ENCODE results near the gene PPA2. TPM values are rescaled to one million over a fixed set of nuclear protein-coding genes. Genes with fewer than 3 reads are reported as not detected.
A peak's percentile ranks its signal among the peaks of the same experiment; 100 is the strongest.

The PPA2 gene
- total and polyA plus RNA-seq, 4 donors: 69.3 to 113 (median 82.7) TPM

DNA sequence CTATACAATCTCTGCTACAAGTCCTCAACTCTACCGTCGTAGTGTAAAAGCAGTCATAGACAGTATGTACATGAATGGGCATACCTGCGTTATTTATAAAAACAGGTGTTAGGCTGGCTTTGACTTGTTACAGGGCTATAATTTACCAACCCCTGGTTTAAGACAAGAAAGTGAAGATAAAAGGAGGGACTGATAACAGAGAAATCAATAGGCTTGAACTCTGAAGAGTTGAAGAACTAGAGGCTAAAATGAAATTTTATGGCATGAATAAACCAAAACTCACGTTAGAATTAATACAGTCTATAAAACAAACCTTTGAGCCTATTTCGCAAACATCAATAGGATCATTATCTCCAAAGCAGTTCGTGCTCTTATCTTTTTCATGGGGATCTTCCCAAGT is 36.2 kb downstream of the PPA2 start:
- Histone ChIP-seq H3K27me3 (ENCODE audit: control insufficient read depth, insufficient read depth, low read length) (no peaks in the 10 kb centered on the region), H3K27ac (ENCODE audit: low read depth, low read length) (no peak overlapping the region), H3K4me1 (ENCODE audit: control insufficient read depth, insufficient read depth, low read length) (no peaks in the 10 kb centered on the region), H3K4me3 (ENCODE audit: low read depth, low read length) (no peak overlapping the region), H3K9me3 (ENCODE audit: control insufficient read depth, insufficient read depth, low read length) (peaks cover 2% of the 10 kb centered on the region), H3K36me3 (ENCODE audit: control insufficient read depth, insufficient read depth, low read length) (peaks cover 3% of the 10 kb centered on the region)
- no peak for DNase-seq (ENCODE audit: low read depth in 4 of 6, low spot score in 6 of 6)
- no CpG with 5 or more reads among the region's 6 CpGs for WGBS (ENCODE audit: insufficient coverage)

DNA sequence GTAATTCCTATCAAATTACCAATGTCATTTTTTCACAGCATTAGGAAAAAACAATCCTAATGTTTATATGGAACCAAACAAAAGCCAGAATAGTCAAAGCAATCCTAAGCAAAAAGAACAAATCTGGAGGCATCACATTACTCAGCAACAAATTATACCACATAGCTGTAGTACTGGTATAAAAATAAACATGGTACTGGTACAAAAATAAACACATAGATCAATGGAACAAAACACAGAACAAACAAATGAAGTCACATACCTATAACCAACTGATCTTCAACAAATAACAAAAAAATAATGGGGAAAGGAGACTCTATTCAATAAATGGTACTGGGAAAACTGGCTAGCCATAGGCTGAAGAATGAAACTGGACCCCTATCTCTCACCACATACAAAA is 37.4 kb downstream of the PPA2 start:
- no peak for DNase-seq (ENCODE audit: low read depth in 4 of 6, low spot score in 6 of 6)
- Histone ChIP-seq H3K36me3 (ENCODE audit: control insufficient read depth, insufficient read depth, low read length) (peaks cover 3% of the 10 kb centered on the region), H3K4me1 (ENCODE audit: control insufficient read depth, insufficient read depth, low read length) (no peaks in the 10 kb centered on the region), H3K9me3 (ENCODE audit: control insufficient read depth, insufficient read depth, low read length) (no peaks in the 10 kb centered on the region), H3K4me3 (ENCODE audit: low read depth, low read length) (no peak overlapping the region), H3K27ac (ENCODE audit: low read depth, low read length) (no peak overlapping the region), H3K27me3 (ENCODE audit: control insufficient read depth, insufficient read depth, low read length) (no peaks in the 10 kb centered on the region)

DNA sequence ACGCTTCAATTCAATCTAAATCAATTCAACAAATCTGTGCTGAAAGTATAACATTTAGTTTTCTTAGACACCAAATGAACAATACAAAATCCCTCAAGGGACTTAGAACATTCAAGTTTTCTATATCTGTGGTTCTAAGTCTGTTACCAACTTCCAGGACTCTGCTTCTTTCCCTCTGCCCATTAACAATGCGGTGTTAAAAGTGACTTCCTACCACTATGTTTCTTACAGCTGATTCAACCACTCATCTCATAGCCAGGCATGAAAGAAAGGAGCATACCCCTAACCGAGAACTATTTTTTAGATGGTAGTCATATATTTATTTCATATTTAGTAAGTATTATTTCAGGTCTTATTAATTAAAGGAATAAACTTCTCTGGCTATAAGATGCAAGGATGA is 38.9 kb downstream of the PPA2 start:
- H3K4me1 ChIP-seq (ENCODE audit: control insufficient read depth, insufficient read depth, low read length): no peaks in the 10 kb centered on the region
- H3K27me3 ChIP-seq (ENCODE audit: control insufficient read depth, insufficient read depth, low read length): no peaks in the 10 kb centered on the region
- no peak overlapping the region for H3K4me3 ChIP-seq (ENCODE audit: low read depth, low read length)
- no CpG with 5 or more reads among the region's 3 CpGs for WGBS (ENCODE audit: insufficient coverage)
- no peaks in the 10 kb centered on the region for H3K36me3 ChIP-seq (ENCODE audit: control insufficient read depth, insufficient read depth, low read length)
- H3K9me3 ChIP-seq (ENCODE audit: control insufficient read depth, insufficient read depth, low read length): no peaks in the 10 kb centered on the region
- DNase-seq (ENCODE audit: low read depth in 4 of 6, low spot score in 6 of 6): no peak
- H3K27ac ChIP-seq (ENCODE audit: low read depth, low read length): no peak overlapping the region

DNA sequence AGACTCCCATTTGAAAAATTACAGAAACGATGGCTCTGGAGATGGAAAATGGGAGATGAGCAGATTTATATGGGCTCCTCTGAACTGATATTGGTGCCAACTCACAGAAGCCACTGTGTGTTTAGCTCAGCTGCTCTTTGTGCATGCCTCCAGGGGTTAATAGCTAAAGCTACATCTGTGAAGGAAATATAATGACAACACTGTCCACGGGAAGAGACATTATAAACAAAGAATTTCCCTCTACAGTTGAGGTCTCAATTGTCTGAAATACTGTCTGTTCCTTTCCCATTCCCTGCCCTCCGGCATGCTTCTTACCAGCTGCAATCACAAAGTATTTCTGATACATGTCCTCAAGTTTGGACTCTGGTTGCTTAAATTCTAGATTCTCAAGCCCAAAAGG is 40.4 kb downstream of the PPA2 start:
- H3K9me3 ChIP-seq (ENCODE audit: control insufficient read depth, insufficient read depth, low read length): no peaks in the 10 kb centered on the region
- no peak overlapping the region for H3K4me3 ChIP-seq (ENCODE audit: low read depth, low read length)
- no peaks in the 10 kb centered on the region for H3K36me3 ChIP-seq (ENCODE audit: control insufficient read depth, insufficient read depth, low read length)
- H3K27ac ChIP-seq (ENCODE audit: low read depth, low read length): no peak overlapping the region
- DNase-seq (ENCODE audit: low read depth in 4 of 6, low spot score in 6 of 6): peak in 2 of 6 donors; percentile 2 to 7
- H3K4me1 ChIP-seq (ENCODE audit: control insufficient read depth, insufficient read depth, low read length): no peaks in the 10 kb centered on the region
- WGBS (ENCODE audit: insufficient coverage): 17% methylated on average over 1 of the region's 3 CpGs
- H3K27me3 ChIP-seq (ENCODE audit: control insufficient read depth, insufficient read depth, low read length): no peaks in the 10 kb centered on the region

DNA sequence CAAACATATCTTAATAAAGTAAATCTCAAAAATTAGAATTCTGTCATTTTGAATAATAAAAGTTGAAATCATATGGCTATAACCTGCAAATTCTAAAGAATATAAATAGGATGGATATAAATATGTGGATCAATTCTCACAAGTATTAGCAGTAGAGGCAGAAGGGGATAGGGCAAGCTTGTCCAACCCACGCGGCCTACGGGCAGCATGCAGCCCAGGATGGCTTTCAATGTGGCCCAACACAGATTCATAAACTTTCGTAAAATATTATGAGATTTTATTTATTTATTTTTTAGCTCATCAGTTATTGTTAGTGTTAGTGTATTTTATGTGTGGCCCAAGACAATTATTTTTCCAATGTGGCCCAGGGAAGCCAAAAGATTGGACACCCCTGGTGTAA is 41.4 kb downstream of the PPA2 start:
- Histone ChIP-seq H3K27ac (ENCODE audit: low read depth, low read length) (no peak overlapping the region), H3K4me1 (ENCODE audit: control insufficient read depth, insufficient read depth, low read length) (no peaks in the 10 kb centered on the region), H3K9me3 (ENCODE audit: control insufficient read depth, insufficient read depth, low read length) (no peaks in the 10 kb centered on the region), H3K27me3 (ENCODE audit: control insufficient read depth, insufficient read depth, low read length) (no peaks in the 10 kb centered on the region), H3K4me3 (ENCODE audit: low read depth, low read length) (no peak overlapping the region), H3K36me3 (ENCODE audit: control insufficient read depth, insufficient read depth, low read length) (no peaks in the 10 kb centered on the region)
- no peak for DNase-seq (ENCODE audit: low read depth in 4 of 6, low spot score in 6 of 6)
- no CpG with 5 or more reads among the region's 4 CpGs for WGBS (ENCODE audit: insufficient coverage)

DNA sequence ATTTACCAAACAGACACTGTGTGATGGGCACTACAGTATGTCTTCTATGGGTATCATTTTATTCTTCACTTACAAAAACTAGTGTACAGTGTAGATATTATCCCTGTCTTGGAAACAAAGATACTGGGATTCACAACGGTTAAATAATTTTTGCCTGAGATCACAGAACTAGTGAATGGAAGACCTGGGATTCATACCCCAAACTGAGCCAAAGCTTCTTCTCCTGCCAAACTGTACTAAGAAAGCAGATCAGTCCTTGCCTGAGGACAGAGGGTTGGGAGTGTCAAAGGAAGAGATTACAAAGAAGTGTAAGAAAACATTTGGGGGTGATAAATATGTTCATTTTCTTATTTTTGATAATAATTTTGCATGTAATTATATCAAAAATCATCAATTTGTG is 43.1 kb downstream of the PPA2 start:
- peaks cover under 1% of the 10 kb centered on the region for H3K9me3 ChIP-seq (ENCODE audit: control insufficient read depth, insufficient read depth, low read length)
- WGBS (ENCODE audit: insufficient coverage): no CpG with 5 or more reads among the region's 1 CpG
- no peak for DNase-seq (ENCODE audit: low read depth in 4 of 6, low spot score in 6 of 6)
- H3K4me3 ChIP-seq (ENCODE audit: low read depth, low read length): no peak overlapping the region
- no peaks in the 10 kb centered on the region for H3K4me1 ChIP-seq (ENCODE audit: control insufficient read depth, insufficient read depth, low read length)
- no peak overlapping the region for H3K27ac ChIP-seq (ENCODE audit: low read depth, low read length)
- no peaks in the 10 kb centered on the region for H3K27me3 ChIP-seq (ENCODE audit: control insufficient read depth, insufficient read depth, low read length)
- peaks cover 5% of the 10 kb centered on the region for H3K36me3 ChIP-seq (ENCODE audit: control insufficient read depth, insufficient read depth, low read length)

DNA sequence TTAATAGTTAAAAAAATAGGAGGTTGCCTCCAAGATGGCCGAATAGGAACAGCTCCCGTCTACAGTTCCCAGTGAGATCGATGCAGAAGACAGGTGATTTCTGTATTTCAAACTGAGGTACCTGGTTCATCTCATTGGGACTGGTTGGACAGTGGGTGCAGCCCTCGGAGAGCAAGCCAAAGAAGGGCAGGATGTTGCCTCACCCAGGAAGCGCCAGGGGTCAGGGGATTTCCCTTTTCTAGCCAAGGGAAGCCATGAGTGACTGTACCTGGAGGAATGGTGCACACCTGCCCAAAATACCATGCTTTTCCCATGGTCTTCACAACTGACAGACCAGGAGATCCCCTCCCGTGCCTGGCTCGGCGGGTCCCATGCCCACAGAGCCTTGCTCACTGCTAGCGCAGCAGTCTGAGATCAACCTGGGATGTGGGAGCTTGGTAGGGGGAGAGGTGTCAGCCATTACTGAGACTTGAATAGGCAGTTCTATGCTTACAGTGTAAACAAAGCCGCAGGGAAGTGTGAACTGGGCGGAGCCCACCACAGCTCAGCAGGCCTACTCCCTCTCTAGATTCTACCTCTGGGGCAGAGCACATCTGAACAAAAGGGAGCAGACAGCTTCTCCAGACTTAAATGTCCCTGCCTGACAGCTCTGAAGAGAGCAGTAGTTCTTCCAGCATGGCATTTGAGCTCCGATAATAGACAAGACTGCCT is 47.5 kb downstream of the PPA2 start:
- Histone ChIP-seq H3K4me3 (ENCODE audit: low read depth, low read length) (no peak overlapping the region), H3K9me3 (ENCODE audit: control insufficient read depth, insufficient read depth, low read length) (peaks cover 1% of the 10 kb centered on the region), H3K27ac (ENCODE audit: low read depth, low read length) (no peak overlapping the region), H3K4me1 (ENCODE audit: control insufficient read depth, insufficient read depth, low read length) (no peaks in the 10 kb centered on the region), H3K27me3 (ENCODE audit: control insufficient read depth, insufficient read depth, low read length) (no peaks in the 10 kb centered on the region), H3K36me3 (ENCODE audit: control insufficient read depth, insufficient read depth, low read length) (peaks cover 5% of the 10 kb centered on the region)
- no peak for DNase-seq (ENCODE audit: low read depth in 4 of 6, low spot score in 6 of 6)
- WGBS (ENCODE audit: insufficient coverage): 92% methylated on average over 11 of the region's 12 CpGs

DNA sequence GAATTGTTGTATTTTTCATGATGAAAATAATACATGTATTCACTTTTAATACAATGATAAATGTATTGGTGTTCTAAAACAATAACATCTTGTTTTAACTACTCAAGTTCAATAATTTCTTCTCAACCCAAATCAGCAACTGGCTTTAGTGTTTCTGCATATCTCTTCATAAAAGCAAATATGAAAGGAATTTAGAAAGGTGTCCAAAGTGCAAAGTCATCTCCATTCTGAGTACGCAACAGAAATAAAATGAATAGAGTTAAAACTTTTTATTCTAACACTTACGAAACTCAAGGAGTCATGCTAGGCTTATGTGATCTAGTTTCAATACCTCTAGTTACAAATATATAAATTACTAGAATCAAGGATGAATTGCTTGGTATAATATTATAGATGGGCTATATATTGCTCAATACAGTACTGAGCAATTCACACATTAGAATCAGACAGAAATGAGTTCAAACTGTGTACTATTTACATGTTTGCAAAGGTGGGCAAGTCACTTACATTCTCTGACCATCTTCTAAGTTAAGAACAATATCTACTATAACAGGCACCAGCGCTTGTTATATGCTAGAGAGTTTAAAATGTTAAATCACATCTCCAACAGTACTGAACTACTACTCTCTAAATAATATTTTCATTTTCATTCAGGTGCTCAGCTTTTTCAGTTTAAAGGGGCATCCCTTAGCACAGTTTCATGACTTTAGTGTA is 51.5 kb downstream of the PPA2 start:
- Histone ChIP-seq H3K4me3 (ENCODE audit: low read depth, low read length) (no peak overlapping the region), H3K4me1 (ENCODE audit: control insufficient read depth, insufficient read depth, low read length) (no peaks in the 10 kb centered on the region), H3K27me3 (ENCODE audit: control insufficient read depth, insufficient read depth, low read length) (no peaks in the 10 kb centered on the region), H3K9me3 (ENCODE audit: control insufficient read depth, insufficient read depth, low read length) (peaks cover 1% of the 10 kb centered on the region), H3K27ac (ENCODE audit: low read depth, low read length) (no peak overlapping the region), H3K36me3 (ENCODE audit: control insufficient read depth, insufficient read depth, low read length) (peaks cover 5% of the 10 kb centered on the region)
- DNase-seq (ENCODE audit: low read depth in 4 of 6, low spot score in 6 of 6): no peak
- WGBS (ENCODE audit: insufficient coverage): no CpG with 5 or more reads among the region's 3 CpGs

DNA sequence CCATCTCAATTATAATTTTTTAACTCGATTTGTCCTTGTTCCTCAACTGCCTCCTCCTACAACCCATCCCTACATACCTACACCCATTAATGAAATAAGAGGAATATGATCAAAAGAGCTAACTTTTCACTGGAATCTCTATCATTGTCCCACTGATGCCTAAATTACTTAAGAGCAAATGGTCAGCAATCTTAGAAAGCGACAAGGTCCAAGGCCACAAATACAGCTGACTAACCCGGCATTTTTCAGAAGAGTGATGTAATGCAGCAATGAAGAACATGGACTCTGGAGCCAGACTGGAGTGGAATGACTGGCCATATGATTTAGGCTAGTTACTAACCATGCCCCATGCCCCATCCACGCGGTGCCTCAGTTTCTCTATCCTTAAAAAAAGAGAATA is 56.2 kb downstream of the PPA2 start:
- no peak for DNase-seq (ENCODE audit: low read depth in 4 of 6, low spot score in 6 of 6)

DNA sequence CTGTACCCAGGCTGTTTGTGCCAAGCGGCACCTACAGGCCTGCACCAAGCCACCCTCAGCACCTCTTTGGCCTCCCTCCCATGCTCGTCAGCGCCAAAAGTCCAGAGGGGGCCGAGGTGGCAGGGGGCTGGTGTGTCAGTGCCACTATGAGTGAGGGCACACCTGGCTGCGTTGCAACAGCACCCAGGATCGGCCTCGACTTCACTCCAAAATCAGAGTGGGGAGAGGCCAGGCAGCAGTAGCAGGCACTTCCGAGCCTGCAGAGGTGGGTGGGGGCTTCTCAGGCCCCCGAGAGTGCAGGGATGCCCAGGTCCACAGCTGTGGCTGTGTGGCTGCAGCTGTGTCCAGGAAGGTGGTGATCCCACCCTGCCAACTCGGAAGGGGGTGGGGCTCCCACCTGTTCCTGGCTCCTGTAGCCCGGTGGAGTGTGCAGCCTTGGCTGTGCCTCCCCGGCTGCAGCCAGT is 58.5 kb downstream of the PPA2 start:
- Histone ChIP-seq H3K4me3 (ENCODE audit: low read depth, low read length) (no peak overlapping the region), H3K4me1 (ENCODE audit: control insufficient read depth, insufficient read depth, low read length) (no peaks in the 10 kb centered on the region), H3K27me3 (ENCODE audit: control insufficient read depth, insufficient read depth, low read length) (no peaks in the 10 kb centered on the region), H3K9me3 (ENCODE audit: control insufficient read depth, insufficient read depth, low read length) (no peaks in the 10 kb centered on the region), H3K27ac (ENCODE audit: low read depth, low read length) (no peak overlapping the region), H3K36me3 (ENCODE audit: control insufficient read depth, insufficient read depth, low read length) (peaks cover 16% of the 10 kb centered on the region)
- no peak for DNase-seq (ENCODE audit: low read depth in 4 of 6, low spot score in 6 of 6)
- 98% methylated on average over 9 of the region's 12 CpGs for WGBS (ENCODE audit: insufficient coverage)

More for the DNA sequence above, 56.2 kb downstream of the PPA2 start:
- Histone ChIP-seq H3K4me1 (ENCODE audit: control insufficient read depth, insufficient read depth, low read length) (no peaks in the 10 kb centered on the region), H3K27ac (ENCODE audit: low read depth, low read length) (no peak overlapping the region), H3K4me3 (ENCODE audit: low read depth, low read length) (no peak overlapping the region), H3K27me3 (ENCODE audit: control insufficient read depth, insufficient read depth, low read length) (no peaks in the 10 kb centered on the region), H3K36me3 (ENCODE audit: control insufficient read depth, insufficient read depth, low read length) (peaks cover 16% of the 10 kb centered on the region), H3K9me3 (ENCODE audit: control insufficient read depth, insufficient read depth, low read length) (no peaks in the 10 kb centered on the region)
- WGBS (ENCODE audit: insufficient coverage): 100% methylated on average over 2 of the region's 5 CpGs

Measured in spinal cord (tissue), 10 donors.